Keratinocyte (primary cell): ENCODE data around the gene DTNB. TPM values are rescaled to one million over a fixed set of nuclear protein-coding genes. Genes with fewer than 3 reads are reported as not detected.

Experiments used
- DNase-seq: peaks from one replicate; pipeline ENCODE4 v3.0.0-alpha.2; 2011; ENCODE audit warnings: low read depth, missing footprints, low spot score
- FAIRE-seq: peaks from 2 replicates; lab custom pipeline; 2011; peaks lifted over from hg19 to GRCh38; lab: Jason Lieb, UNC
- H2AFZ ChIP-seq: 2 replicates; pipeline ENCODE4 v1.6.0; 2012; ENCODE audit warnings: low read length, control low read depth, inconsistent platforms; ENCODE audit not compliant: control insufficient read depth
- H3K27ac ChIP-seq: 2 replicates; pipeline ENCODE4 v1.5.1; 2011; ENCODE audit warnings: low read length; ENCODE audit not compliant: control insufficient read depth, insufficient read depth
- H3K27me3 ChIP-seq: 3 replicates; pipeline ENCODE4 v1.6.0; 2011; ENCODE audit warnings: low read length; ENCODE audit not compliant: control insufficient read depth, insufficient read depth; ENCODE audit errors: extremely low read depth
- H3K36me3 ChIP-seq, 2 experiments: 2 replicates in 1 of 2; 3 replicates in 1 of 2; pipeline ENCODE4 v1.5.1; 2011; ENCODE audit warnings: low read length in 2 of 2, mild to moderate bottlenecking in 1 of 2; ENCODE audit not compliant: control insufficient read depth in 2 of 2, insufficient read depth in 2 of 2; ENCODE audit errors: extremely low read depth in 1 of 2
- H3K4me1 ChIP-seq: 3 replicates; pipeline ENCODE4 v1.5.1; 2011; ENCODE audit warnings: low read length; ENCODE audit not compliant: control insufficient read depth, insufficient read depth; ENCODE audit errors: extremely low read depth
- H3K4me2 ChIP-seq: 3 replicates; pipeline ENCODE4 v1.6.0; 2011; ENCODE audit warnings: low read depth, low read length; ENCODE audit not compliant: control insufficient read depth, insufficient read depth; ENCODE audit errors: extremely low read depth
- H3K4me3 ChIP-seq, 3 experiments: fragments of 200-600 bp in 1 of 3; sonication (generic) in 1 of 3; 2 replicates in 2 of 3; 3 replicates in 1 of 3; pipeline ENCODE4 v1.5.1; 2011 to 2016; ENCODE audit warnings: low read length in 3 of 3, mild to moderate bottlenecking in 3 of 3, control low read depth in 2 of 3, inconsistent platforms in 1 of 3, low read depth in 1 of 3, mixed read lengths in 1 of 3, mixed run types in 1 of 3, moderate library complexity in 1 of 3; ENCODE audit not compliant: control insufficient read depth in 2 of 3, insufficient read depth in 2 of 3; ENCODE audit errors: extremely low read depth in 1 of 3
- H3K79me2 ChIP-seq: 2 replicates; pipeline ENCODE4 v1.6.0; 2012; ENCODE audit warnings: low read length; ENCODE audit not compliant: control insufficient read depth, insufficient read depth
- H3K9ac ChIP-seq: 3 replicates; pipeline ENCODE4 v1.6.0; 2011; ENCODE audit warnings: low read length; ENCODE audit not compliant: control insufficient read depth, insufficient read depth; ENCODE audit errors: extremely low read depth
- H3K9me1 ChIP-seq: 3 replicates; pipeline ENCODE4 v1.6.0; 2011; ENCODE audit warnings: low read length; ENCODE audit not compliant: control insufficient read depth, insufficient read depth; ENCODE audit errors: extremely low read depth
- H3K9me3 ChIP-seq: 2 replicates; pipeline ENCODE4 v1.5.1; 2012; ENCODE audit warnings: low read depth, low read length; ENCODE audit not compliant: control insufficient read depth
- H4K20me1 ChIP-seq: 3 replicates; pipeline ENCODE4 v1.6.0; 2011; ENCODE audit warnings: low read length; ENCODE audit not compliant: control insufficient read depth, insufficient read depth; ENCODE audit errors: extremely low read depth
- EZH2 ChIP-seq: IDR thresholded peaks from one replicate; pipeline ENCODE4 v1.6.1; 2012; ENCODE audit warnings: inconsistent platforms, mild to moderate bottlenecking, low read length, moderate library complexity
- dilution Hi-C: fragments of 300-500 bp; cut with MboI; formaldehyde crosslinking; loops from one replicate; pipeline ENCODE4 v1.7.0; 2020; ENCODE audit warnings: low sequenced_read_pairs; ENCODE audit not compliant: extremely low pct_ligation_motif_present
- polyA plus RNA-seq, 5 experiments: library from polyadenylated mRNA; depleted of rRNA in 3 of 5; stranded (reverse) in 3 of 5; stranded (forward) in 1 of 5; unstranded in 1 of 5; fragments of >200 nt; gene quantifications; 1 replicate in 1 of 5; 2 replicates in 3 of 5; 3 replicates in 1 of 5; pipeline versions ENCODE4 v1.2.1 to v1.2.3, GENCODE V29; 2011 to 2012; ENCODE audit warnings: missing spikeins in 2 of 5, low read depth in 1 of 5, low replicate concordance in 1 of 5
- TF ChIP-seq, protein P1 (sequence below), 3 experiments: IDR thresholded peaks in 1 of 3; conservative IDR thresholded peaks in 1 of 3; optimal IDR thresholded peaks in 1 of 3; 2 replicates in 2 of 3; 3 replicates in 1 of 3; pipeline versions ENCODE3 to v1.5.1; 2011; ENCODE audit warnings: low read length in 3 of 3, mild to moderate bottlenecking in 3 of 3, moderate library complexity in 2 of 3, control low read depth in 1 of 3, inconsistent platforms in 1 of 3; ENCODE audit not compliant: insufficient read depth in 2 of 3; ENCODE audit errors: extremely low read depth in 1 of 3

The DTNB gene
- polyA plus RNA-seq, 1 donor (not counting 4 experiments of a cell fraction or from before 2014, with no cell fraction given): 31.5 TPM

DNA sequence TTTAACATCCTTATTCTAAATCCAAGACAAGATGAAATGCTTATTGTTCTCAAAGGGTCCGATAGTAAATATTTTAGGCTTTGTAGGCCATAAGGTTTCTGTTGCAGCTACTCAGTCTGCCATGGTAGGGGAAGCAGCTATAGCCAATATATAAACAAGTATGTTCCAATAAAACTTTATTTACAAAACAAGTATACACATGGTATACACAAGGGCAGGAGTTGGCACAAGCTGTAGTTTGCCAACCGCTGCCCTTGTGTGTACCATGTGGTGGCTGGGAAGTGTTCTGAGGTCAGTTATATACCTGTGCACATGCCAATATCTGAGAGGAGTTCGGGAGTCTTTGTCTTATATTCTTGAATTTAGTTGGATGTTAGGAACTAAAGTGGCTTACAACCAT lies 205.6 kb downstream of the DTNB start:
- no peaks in the 10 kb centered on the region for H3K9me1 ChIP-seq
- peaks cover 0 to 2% of the 10 kb centered on the region in 2 experiments for H3K36me3 ChIP-seq
- H3K4me2 ChIP-seq: no peak overlapping the region
- no peak for TF ChIP-seq EZH2
- TF ChIP-seq, protein P1, sequence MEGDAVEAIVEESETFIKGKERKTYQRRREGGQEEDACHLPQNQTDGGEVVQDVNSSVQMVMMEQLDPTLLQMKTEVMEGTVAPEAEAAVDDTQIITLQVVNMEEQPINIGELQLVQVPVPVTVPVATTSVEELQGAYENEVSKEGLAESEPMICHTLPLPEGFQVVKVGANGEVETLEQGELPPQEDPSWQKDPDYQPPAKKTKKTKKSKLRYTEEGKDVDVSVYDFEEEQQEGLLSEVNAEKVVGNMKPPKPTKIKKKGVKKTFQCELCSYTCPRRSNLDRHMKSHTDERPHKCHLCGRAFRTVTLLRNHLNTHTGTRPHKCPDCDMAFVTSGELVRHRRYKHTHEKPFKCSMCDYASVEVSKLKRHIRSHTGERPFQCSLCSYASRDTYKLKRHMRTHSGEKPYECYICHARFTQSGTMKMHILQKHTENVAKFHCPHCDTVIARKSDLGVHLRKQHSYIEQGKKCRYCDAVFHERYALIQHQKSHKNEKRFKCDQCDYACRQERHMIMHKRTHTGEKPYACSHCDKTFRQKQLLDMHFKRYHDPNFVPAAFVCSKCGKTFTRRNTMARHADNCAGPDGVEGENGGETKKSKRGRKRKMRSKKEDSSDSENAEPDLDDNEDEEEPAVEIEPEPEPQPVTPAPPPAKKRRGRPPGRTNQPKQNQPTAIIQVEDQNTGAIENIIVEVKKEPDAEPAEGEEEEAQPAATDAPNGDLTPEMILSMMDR (optimal IDR thresholded peaks at IDR 0.05 in 1 of 3, IDR thresholded peaks at IDR 0.05 in 1 of 3, conservative IDR thresholded peaks at IDR 0.05 in 1 of 3; ENCODE audit: extremely low read depth in 1 of 3, insufficient read depth in 2 of 3, low read length in 3 of 3): no peak
- dilution Hi-C loops: no loop called here
- H3K79me2 ChIP-seq: no peaks in the 10 kb centered on the region
- H3K27ac ChIP-seq: no peak overlapping the region
- no peak overlapping the region for H3K9ac ChIP-seq
- H2AFZ ChIP-seq: no peak overlapping the region
- no peaks in the 10 kb centered on the region for H3K27me3 ChIP-seq
- H4K20me1 ChIP-seq: no peaks in the 10 kb centered on the region
- H3K9me3 ChIP-seq: no peaks in the 10 kb centered on the region
- H3K4me3 ChIP-seq: no peak overlapping the region
- H3K4me1 ChIP-seq: no peaks in the 10 kb centered on the region
- no peak for FAIRE-seq
- DNase-seq: no peak

- H3K27ac ChIP-seq: no peak overlapping the region
- TF ChIP-seq, protein P1 (optimal IDR thresholded peaks at IDR 0.05 in 1 of 3, IDR thresholded peaks at IDR 0.05 in 1 of 3, conservative IDR thresholded peaks at IDR 0.05 in 1 of 3; ENCODE audit: extremely low read depth in 1 of 3, insufficient read depth in 2 of 3, low read length in 3 of 3): no peak
- no peak for TF ChIP-seq EZH2
- no peak overlapping the region for H3K9ac ChIP-seq
- no peak for FAIRE-seq
- dilution Hi-C loops: no loop called here
- H3K4me2 ChIP-seq: no peak overlapping the region
- no peak for DNase-seq
- no peaks in the 10 kb centered on the region for H3K27me3 ChIP-seq
- H3K79me2 ChIP-seq: no peaks in the 10 kb centered on the region
- no peaks in the 10 kb centered on the region for H3K36me3 ChIP-seq
- no peak overlapping the region for H3K4me3 ChIP-seq
- no peaks in the 10 kb centered on the region for H4K20me1 ChIP-seq
- H3K4me1 ChIP-seq: no peaks in the 10 kb centered on the region
- no peaks in the 10 kb centered on the region for H3K9me1 ChIP-seq
- H3K9me3 ChIP-seq: no peaks in the 10 kb centered on the region
- no peak overlapping the region for H2AFZ ChIP-seq
These were observed 211.4 kb downstream of the DTNB start for GRCh38 chr2:25462021-25462420.
